Measurements from ENCODE around the gene MARCHF2. TPM values are rescaled to one million over a fixed set of nuclear protein-coding genes. Genes with fewer than 3 reads are reported as not detected.
"Not testable (repeated sequence)": the region's sequence is repeated elsewhere in the genome, so short reads cannot be mapped to it uniquely, and the experiment has no call there.

Gene MARCHF2
- total RNA-seq, 6 experiments from 2014 or later = 22.5 to 146 (median 32.3) TPM

DNA sequence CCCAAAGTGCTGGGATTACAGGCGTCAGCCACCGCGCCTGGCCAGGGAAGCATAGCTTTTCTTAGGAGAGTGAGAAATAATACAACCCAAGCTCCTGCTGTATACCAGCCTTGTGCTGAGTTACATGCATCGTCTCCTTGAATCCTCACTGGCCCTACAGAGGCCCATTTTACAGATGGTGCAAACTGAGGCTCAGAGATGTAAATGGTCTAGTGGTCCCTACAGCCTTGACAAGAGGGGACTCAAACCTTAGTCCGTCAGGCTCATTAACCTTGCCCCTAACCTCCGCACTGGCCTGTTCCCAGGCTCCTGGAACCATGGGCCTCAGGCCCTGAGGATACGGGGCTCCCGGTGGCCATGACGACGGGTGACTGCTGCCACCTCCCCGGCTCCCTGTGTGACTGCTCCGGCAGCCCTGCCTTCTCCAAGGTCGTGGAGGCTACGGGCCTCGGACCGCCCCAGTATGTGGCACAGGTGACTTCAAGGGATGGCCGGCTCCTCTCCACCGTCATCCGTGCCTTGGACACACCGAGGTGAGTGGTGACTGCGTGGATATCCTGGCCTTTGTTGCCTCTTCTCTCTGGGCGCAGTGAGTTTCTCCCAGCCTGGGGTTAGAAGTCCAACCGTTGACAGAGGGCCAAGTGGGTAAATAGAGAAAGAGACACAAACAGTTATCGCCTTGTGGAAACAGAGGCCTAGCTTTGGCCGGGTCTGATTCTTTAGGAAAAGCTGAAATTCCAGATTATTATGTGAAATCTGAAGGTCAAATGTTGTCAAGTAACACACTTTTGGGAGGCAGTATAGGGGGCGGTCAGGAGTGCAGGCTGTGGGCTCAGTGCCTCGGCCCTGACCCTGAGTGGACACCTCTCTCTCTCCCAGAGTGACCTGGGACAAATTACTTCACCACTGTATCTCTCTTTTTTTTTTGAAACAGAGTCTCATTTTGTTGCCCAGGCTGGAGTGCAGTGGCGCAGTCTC is 8.7 kb downstream of the MARCHF2 start:
- Histone ChIP-seq H3K36me3 (peaks cover 0 to 4% (median 1%) of the 10 kb centered on the region in 4 donors), H3K9me3 (no peaks in the 10 kb centered on the region), H3K4me3 (peak overlapping the region in 1 of 3 donors; percentile 37), H3K27me3 (no peaks in the 10 kb centered on the region), H3K4me1 (peaks cover 0 to 24% (median 15%) of the 10 kb centered on the region in 4 donors), H3K27ac (peak overlapping the region; percentile 90 to 97 (median 97))
- intact Hi-C loops (cut with DNase I) = no loop called here
- ATAC-seq = peak; percentile 62 to 84 (median 76)
- TF ChIP-seq, protein P1, sequence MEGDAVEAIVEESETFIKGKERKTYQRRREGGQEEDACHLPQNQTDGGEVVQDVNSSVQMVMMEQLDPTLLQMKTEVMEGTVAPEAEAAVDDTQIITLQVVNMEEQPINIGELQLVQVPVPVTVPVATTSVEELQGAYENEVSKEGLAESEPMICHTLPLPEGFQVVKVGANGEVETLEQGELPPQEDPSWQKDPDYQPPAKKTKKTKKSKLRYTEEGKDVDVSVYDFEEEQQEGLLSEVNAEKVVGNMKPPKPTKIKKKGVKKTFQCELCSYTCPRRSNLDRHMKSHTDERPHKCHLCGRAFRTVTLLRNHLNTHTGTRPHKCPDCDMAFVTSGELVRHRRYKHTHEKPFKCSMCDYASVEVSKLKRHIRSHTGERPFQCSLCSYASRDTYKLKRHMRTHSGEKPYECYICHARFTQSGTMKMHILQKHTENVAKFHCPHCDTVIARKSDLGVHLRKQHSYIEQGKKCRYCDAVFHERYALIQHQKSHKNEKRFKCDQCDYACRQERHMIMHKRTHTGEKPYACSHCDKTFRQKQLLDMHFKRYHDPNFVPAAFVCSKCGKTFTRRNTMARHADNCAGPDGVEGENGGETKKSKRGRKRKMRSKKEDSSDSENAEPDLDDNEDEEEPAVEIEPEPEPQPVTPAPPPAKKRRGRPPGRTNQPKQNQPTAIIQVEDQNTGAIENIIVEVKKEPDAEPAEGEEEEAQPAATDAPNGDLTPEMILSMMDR (IDR thresholded peaks at IDR 0.05) = no peak
- TF ChIP-seq POLR2A (IDR thresholded peaks at IDR 0.05) = peak; percentile 17
- WGBS (ENCODE audit: insufficient coverage, low coverage, low lambda C conversion rate, missing lambda C conversion rate) = 38% methylated on average over 10 of the region's 28 CpGs
- DNase-seq = peak; percentile 67 to 89 (median 88)

DNA sequence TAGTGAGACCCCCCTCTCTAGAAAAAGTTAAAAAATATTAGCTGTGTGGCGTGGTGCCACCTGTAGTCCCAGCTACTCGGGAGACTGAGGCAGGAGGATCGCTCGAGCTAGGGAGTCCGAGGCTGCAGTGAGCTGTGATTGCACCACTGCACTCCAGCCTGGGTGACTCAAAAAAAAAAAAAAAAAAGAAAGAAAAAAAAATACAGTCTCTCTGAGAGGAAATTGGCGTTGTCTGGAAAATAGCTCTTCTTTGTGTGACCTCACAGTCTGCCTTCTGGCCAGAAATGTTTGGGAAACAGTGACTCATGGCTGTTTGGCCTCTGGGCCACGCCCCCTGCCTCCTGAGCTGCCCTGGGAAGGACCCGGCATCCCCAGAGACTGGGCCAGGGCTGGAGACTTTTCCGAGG is 10.7 kb downstream of the MARCHF2 start:
- H3K4me3 ChIP-seq = no peak overlapping the region
- no peak for TF ChIP-seq POLR2A (IDR thresholded peaks at IDR 0.05)
- TF ChIP-seq, protein P1 (IDR thresholded peaks at IDR 0.05) = no peak
- peak overlapping the region; percentile 90 to 97 (median 97) for H3K27ac ChIP-seq
- no peaks in the 10 kb centered on the region for H3K9me3 ChIP-seq
- peaks cover 0 to 5% (median 2%) of the 10 kb centered on the region in 4 donors for H3K36me3 ChIP-seq
- intact Hi-C loops (cut with DNase I) = no loop called here
- ATAC-seq = peak; percentile 81 to 87 (median 86)
- peak; percentile 91 to 94 (median 93) for DNase-seq
- H3K4me1 ChIP-seq = peaks cover 0 to 24% (median 15%) of the 10 kb centered on the region in 4 donors
- 17% methylated on average over 8 of the region's 9 CpGs for WGBS (ENCODE audit: insufficient coverage, low coverage, low lambda C conversion rate, missing lambda C conversion rate)
- no peaks in the 10 kb centered on the region for H3K27me3 ChIP-seq

DNA sequence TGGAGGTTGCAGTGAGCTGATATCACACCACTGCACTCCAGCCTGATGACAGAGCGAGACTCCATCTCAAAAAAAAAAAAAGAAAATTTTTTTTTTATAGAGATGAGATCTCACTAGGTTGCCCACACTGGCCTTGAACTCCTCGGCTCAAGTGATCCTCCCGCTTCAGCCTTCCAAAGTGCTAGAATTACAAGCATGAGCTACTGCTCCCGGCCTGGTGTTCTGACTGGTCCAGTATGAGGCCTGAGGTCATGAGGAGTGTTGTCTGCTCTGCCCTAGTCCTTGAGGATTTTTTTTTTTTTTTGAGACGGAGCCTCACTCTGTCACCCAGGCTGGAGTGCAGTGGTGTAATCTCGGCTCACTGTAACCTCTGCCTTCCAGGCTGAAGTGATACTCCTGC is 12.2 kb downstream of the MARCHF2 start:
- DNase-seq; H3K4me3 ChIP-seq; H3K9me3 ChIP-seq; H3K27me3 ChIP-seq; H3K27ac ChIP-seq; intact Hi-C loops (cut with DNase I); H3K36me3 ChIP-seq; ATAC-seq: not testable (repeated sequence)
- H3K4me1 ChIP-seq = peaks cover 0 to 24% (median 15%) of the 10 kb centered on the region in 4 donors
- WGBS (ENCODE audit: insufficient coverage, low coverage, low lambda C conversion rate, missing lambda C conversion rate) = 77% methylated on average over 4 of the region's 6 CpGs

DNA sequence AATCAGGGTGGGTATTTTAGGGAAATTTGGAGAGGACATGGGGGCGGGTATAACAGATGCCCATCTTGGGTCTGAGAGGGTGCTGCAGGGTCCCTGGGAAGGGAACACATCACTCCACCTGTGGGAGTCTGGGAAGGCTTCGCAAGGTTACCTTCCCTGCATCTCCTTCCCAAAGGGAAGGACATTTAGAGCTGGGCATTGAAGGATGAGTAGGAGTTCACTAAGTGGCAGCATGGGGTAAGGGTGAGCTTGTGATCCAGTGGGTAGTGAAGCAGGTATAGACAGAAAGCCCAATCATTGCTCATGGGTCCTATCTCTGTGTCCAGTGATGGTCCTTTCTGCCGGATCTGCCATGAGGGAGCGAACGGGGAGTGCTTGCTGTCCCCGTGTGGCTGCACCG is 13.2 kb downstream of the MARCHF2 start:
- ATAC-seq = no peak
- no peak overlapping the region for H3K27ac ChIP-seq
- no peak for DNase-seq
- 85% methylated on average over 2 of the region's 7 CpGs for WGBS (ENCODE audit: insufficient coverage, low coverage, low lambda C conversion rate, missing lambda C conversion rate)
- H3K4me3 ChIP-seq = no peak overlapping the region
- peaks cover 0 to 24% (median 15%) of the 10 kb centered on the region in 4 donors for H3K4me1 ChIP-seq
- H3K27me3 ChIP-seq = no peaks in the 10 kb centered on the region
- intact Hi-C loops (cut with DNase I) = no loop called here
- TF ChIP-seq, protein P1 (IDR thresholded peaks at IDR 0.05) = no peak
- TF ChIP-seq POLR2A (IDR thresholded peaks at IDR 0.05) = no peak
- no peaks in the 10 kb centered on the region for H3K9me3 ChIP-seq
- peaks cover 0 to 5% (median 2%) of the 10 kb centered on the region in 4 donors for H3K36me3 ChIP-seq

DNA sequence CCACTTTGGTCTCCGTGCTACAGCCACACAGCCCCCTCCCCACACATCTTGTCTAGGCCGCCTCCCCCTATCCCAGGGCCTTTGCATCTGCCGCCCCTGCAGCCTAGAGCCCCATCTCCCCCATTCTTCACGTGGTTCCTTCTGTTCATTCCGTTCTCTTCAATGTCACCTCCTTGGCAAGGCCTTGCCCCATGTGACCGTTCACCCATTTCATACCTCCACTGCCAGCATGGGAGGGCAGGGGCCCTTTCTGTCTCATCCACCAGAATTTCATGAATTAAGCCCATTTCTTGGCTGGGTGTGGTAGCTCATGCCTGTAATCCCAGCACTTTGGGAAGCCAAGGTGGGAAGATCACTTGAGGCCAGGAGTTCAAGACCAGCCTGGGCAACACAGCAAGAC is 15.9 kb downstream of the MARCHF2 start:
- intact Hi-C loops (cut with DNase I) = no loop called here
- Histone ChIP-seq H3K4me3 (no peak overlapping the region), H3K36me3 (peaks cover 0 to 5% (median 2%) of the 10 kb centered on the region in 4 donors), H3K27ac (no peak overlapping the region), H3K27me3 (no peaks in the 10 kb centered on the region), H3K9me3 (no peaks in the 10 kb centered on the region), H3K4me1 (peaks cover 0 to 13% (median 3%) of the 10 kb centered on the region in 4 donors)
- 98% methylated on average over 5 of the region's 6 CpGs for WGBS (ENCODE audit: insufficient coverage, low coverage, low lambda C conversion rate, missing lambda C conversion rate)
- TF ChIP-seq, protein P1 (IDR thresholded peaks at IDR 0.05) = no peak
- no peak for TF ChIP-seq POLR2A (IDR thresholded peaks at IDR 0.05)
- DNase-seq (no peak), ATAC-seq (no peak)
